Lower lobe of right lung (tissue), 2 donors: ENCODE results near the gene CBX2. TPM values are rescaled to one million over a fixed set of nuclear protein-coding genes. Genes with fewer than 3 reads are reported as not detected.

Experiments
- ATAC-seq, 2 donors: fragments of 200-7000 bp; cut with Tn5 transposase; one replicate each; pipeline ENCODE4 v1.9.1; 2020 to 2022; ENCODE audit warnings: mild to moderate bottlenecking in 2 of 2, moderate library complexity in 2 of 2
- DNase-seq: peaks from one replicate; pipeline ENCODE4 v3.0.0-alpha.2; 2020
- H3K27ac ChIP-seq: fragments of 200-600 bp; one replicate; pipeline ENCODE4 v1.8.0; 2022
- H3K27me3 ChIP-seq: fragments of 200-600 bp; one replicate; pipeline ENCODE4 v1.8.0; 2022; ENCODE audit warnings: low read depth
- H3K36me3 ChIP-seq: fragments of 200-600 bp; one replicate; pipeline ENCODE4 v1.8.0; 2022; ENCODE audit warnings: mild to moderate bottlenecking
- H3K4me1 ChIP-seq: fragments of 200-600 bp; one replicate; pipeline ENCODE4 v1.8.0; 2022
- H3K4me3 ChIP-seq: fragments of 200-600 bp; one replicate; pipeline ENCODE4 v1.8.0; 2022; ENCODE audit warnings: mild to moderate bottlenecking
- H3K9me3 ChIP-seq: fragments of 200-600 bp; one replicate; pipeline ENCODE4 v1.8.0; 2022
- intact Hi-C: fragments of 100-400 bp; cut with DNase I; formaldehyde crosslinking; loops from one replicate; pipeline ENCODE4 v1.11.0; 2022
- total RNA-seq: library from RNA; stranded (reverse); fragmentation: NEBNext Ultra II Directional; extraction: Animal tissue kit (Norgen Biotek cat#: 25700); gene quantifications from one replicate; pipeline ENCODE4 v1.2.1, GENCODE V29; 2021
- TF ChIP-seq, protein P1 (sequence below): fragments of 200-600 bp; IDR thresholded peaks from one replicate; pipeline ENCODE4 v1.8.0; 2022; ENCODE audit warnings: antibody characterized with exemption, mild to moderate bottlenecking
- donor health status: DM: no; HTN: yes; CAD: no; lungs with severe emphysema.

CBX2 gene
- total RNA-seq, 1 donor from 2014 or later, result 3.9 TPM

DNA sequence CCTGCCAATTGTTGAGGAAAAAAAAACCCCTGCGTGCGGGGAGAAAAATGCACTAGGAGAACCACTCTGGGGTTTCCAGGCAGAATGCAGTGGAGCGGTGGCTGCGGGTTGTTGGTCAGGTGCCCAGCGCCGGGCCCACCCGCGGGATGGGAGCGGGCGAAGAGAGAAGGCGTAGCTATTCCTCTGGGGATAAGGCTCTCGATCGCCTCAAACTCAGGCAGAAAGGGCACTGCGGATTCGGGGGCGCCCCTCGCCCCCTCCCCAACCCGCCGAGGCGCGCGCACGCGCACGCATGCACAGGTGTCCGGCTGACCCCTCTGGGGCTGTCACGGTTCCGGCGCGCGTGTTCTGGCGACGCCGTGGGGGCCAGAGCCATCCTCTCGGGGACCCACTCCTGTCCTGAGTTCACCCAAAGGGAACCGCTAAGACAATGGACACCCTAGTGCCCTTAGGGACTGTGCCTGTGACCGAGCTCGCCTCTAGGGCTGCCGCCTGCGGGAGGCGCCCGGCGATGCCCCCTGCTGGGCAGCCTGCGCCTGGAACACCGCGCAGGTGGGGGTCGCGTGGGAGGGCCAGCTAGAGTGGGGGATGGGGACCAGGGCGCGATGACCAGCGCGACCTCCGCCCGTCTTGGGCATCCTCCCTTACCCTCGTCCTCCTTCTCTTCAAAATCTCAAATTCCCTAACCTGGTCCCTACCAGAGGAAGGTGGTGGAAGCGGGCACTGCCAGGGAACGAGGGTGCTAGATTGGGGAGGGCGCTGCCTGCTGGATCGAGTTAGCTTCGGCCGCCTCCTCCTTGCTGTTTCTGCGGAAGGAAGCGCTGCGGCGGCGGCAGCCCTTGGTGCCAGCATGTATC lies 33.3 kb downstream of the CBX2 start:
- Histone ChIP-seq H3K27me3 (peaks cover 94% of the 10 kb centered on the region), H3K9me3 (no peaks in the 10 kb centered on the region), H3K27ac (no peak overlapping the region), H3K4me1 (peaks cover 44% of the 10 kb centered on the region), H3K4me3 (no peak overlapping the region), H3K36me3 (no peaks in the 10 kb centered on the region)
- intact Hi-C loops, result no loop called here
- TF ChIP-seq, protein P1, sequence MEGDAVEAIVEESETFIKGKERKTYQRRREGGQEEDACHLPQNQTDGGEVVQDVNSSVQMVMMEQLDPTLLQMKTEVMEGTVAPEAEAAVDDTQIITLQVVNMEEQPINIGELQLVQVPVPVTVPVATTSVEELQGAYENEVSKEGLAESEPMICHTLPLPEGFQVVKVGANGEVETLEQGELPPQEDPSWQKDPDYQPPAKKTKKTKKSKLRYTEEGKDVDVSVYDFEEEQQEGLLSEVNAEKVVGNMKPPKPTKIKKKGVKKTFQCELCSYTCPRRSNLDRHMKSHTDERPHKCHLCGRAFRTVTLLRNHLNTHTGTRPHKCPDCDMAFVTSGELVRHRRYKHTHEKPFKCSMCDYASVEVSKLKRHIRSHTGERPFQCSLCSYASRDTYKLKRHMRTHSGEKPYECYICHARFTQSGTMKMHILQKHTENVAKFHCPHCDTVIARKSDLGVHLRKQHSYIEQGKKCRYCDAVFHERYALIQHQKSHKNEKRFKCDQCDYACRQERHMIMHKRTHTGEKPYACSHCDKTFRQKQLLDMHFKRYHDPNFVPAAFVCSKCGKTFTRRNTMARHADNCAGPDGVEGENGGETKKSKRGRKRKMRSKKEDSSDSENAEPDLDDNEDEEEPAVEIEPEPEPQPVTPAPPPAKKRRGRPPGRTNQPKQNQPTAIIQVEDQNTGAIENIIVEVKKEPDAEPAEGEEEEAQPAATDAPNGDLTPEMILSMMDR, result peak; percentile 46
- DNase-seq (no peak), ATAC-seq (peak; percentile 28 to 52)

DNA sequence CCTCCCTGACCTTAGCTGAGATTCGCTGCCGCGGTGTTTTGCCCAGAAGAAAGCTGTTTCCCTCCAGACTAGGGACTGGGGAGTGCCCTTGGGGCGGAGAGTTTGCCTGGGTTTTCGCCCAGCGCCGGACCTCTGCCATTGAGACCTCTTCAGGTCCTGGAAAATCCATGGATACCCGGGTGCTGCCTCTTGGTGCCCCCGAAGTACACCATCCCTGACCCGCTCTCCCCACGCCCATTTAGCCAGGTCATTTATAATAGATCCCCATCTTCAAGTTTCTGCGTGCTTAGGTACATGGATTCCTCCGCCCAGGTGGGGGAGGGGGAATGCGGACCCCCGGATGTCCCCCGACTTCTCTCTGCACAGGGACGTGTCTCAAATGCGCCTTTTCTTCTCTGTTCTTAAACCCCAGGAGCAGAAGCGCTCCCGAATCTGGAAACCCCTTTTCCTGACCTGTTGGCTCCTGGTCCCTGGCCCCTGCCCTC lies 34.0 kb downstream of the CBX2 start:
- H3K27ac ChIP-seq, result no peak overlapping the region
- no peaks in the 10 kb centered on the region for H3K36me3 ChIP-seq
- peaks cover 44% of the 10 kb centered on the region for H3K4me1 ChIP-seq
- no peak overlapping the region for H3K4me3 ChIP-seq
- TF ChIP-seq, protein P1, result no peak
- DNase-seq, result no peak
- no peaks in the 10 kb centered on the region for H3K9me3 ChIP-seq
- no peak for ATAC-seq
- H3K27me3 ChIP-seq, result peaks cover 94% of the 10 kb centered on the region
- intact Hi-C loops, result no loop called here

DNA sequence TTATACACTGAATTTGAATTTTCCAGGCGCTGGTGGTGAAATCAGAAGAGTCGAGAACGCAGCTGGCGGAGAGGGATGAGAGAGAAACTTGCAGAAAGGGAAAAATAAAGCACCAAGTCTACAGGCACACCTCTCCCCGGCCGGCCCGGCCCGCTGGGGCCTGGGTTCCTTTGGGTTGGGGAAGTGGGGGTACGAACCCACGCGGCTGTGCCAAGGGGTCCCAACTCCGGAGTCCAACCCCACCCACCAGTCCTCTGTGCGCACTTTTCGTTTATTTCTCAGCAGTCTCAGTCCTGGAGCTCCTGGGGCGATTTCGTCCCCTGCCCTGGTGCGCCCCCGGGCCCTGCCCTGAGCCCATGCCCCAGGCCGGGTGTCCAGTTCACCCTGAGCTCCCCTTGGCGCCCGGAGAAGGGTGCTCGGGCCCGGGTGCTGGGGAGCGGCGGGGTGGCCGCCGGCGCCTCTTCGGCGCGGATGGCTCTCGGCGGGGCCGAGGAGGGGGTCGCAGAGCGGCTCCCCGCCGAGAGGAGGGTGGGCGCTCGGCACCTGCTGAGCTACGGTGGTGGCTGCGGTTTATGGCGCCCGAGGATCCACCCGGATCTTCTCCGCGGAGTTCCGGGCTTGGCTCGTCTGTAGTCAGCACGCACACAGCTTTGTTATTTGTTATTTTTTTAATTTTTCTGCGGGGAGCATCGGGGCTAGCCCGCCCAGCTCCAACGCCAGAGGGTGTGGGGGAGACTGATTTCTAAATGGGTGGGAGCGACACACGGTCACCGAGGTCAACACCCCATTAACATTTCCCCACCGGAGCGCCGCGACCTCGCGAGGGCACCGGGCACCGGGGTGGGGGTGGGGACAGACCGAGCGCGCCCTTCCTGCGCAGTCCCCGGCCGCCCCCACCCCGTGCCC lies 34.7 kb downstream of the CBX2 start:
- H3K27me3 ChIP-seq, result peaks cover 87% of the 10 kb centered on the region
- intact Hi-C loops, result no loop called here
- H3K9me3 ChIP-seq, result no peaks in the 10 kb centered on the region
- ATAC-seq (no peak), DNase-seq (no peak)
- H3K4me3 ChIP-seq, result peak overlapping the region; percentile 32
- TF ChIP-seq, protein P1, result no peak
- no peak overlapping the region for H3K27ac ChIP-seq
- H3K4me1 ChIP-seq, result peaks cover 44% of the 10 kb centered on the region
- no peaks in the 10 kb centered on the region for H3K36me3 ChIP-seq

DNA sequence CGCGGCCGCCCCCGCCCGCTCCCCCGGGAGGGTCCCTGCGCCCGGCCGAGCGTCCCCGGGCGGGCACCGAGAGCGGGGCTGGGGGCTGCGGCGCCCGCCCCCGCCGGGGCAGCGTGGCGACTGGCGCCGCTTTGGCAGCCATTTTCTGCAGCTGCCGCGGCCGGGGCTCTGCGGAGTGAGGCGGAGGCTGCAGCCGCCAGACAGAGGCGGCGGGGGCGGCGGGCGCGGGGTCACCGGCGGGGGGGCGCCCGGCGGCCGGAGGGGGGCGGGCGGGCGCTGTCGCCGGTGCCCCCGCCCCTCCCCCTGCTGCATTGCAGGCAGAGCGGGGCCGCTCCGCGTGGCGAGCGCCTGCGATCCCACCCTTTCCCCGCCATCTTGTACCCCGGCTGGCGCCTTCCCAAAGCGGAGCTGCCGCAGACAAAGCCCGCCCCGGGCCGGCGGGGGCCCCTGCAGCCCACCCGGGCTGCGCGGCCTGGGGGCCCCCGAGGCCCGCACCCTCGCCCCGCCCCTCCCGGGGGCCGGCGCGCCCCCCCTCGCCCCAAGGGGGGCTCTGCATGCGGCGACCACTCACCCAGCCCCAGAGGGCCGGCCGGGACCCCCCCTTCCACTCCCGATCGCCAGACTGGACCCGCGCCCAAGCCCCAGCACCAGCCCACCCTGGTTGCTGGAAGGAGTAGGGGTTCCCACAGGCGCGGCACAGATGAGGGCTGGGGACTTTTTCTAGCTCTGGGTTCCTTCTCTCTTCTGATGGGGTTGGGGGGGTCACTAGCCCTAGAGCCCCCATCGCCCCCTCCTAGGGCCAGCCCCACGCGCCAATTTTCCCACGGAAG lies 35.6 kb downstream of the CBX2 start:
- Histone ChIP-seq H3K9me3 (no peaks in the 10 kb centered on the region), H3K4me1 (peaks cover 44% of the 10 kb centered on the region), H3K27me3 (peaks cover 78% of the 10 kb centered on the region), H3K36me3 (no peaks in the 10 kb centered on the region), H3K27ac (no peak overlapping the region), H3K4me3 (peak overlapping the region; percentile 32)
- intact Hi-C loops, result no loop called here
- ATAC-seq (no peak), DNase-seq (no peak)
- TF ChIP-seq, protein P1, result no peak
